GM12878 (cell line): Measurements from ENCODE around the gene RAD23B. TPM values are rescaled to one million over a fixed set of nuclear protein-coding genes. Genes with fewer than 3 reads are reported as not detected.

Experiments
- ATAC-seq: fragments of 200-7000 bp; cut with Tn5 transposase; 3 replicates; pipeline ENCODE4 v1.9.1; 2020; ENCODE audit warnings: mild to moderate bottlenecking, moderate library complexity
- BruUV-seq: library from RNA; stranded (reverse); fragments of 400-500 nt; replicated peaks from 2 replicates; lab custom pipeline; 2021; lab: Mats Ljungman, UMichigan
- CTCF ChIA-PET: fragments of 300-600 bp; sonication (Branson Sonifier 250); formaldehyde crosslinking; extraction: SDS; loops from one replicate; lab custom pipeline; 2021; ENCODE audit warnings: inconsistent platforms; lab: Yijun Ruan, JAX
- POLR2A ChIA-PET: fragments of 350-600 bp; formaldehyde crosslinking; extraction: SDS; loops from one replicate; lab custom pipeline; 2021; ENCODE audit warnings: inconsistent platforms; lab: Charles Lee
- RAD21 ChIA-PET: fragments of 300-600 bp; sonication (Branson Sonifier 250); formaldehyde crosslinking; loops from one replicate; lab custom pipeline; 2023; ENCODE audit warnings: antibody characterized with exemption; ENCODE audit not compliant: unreplicated experiment; lab: Charles Lee
- SMC1A ChIA-PET: fragments of 300-600 bp; sonication (Branson Sonifier 250); formaldehyde crosslinking; loops from one replicate; lab custom pipeline; 2023; ENCODE audit not compliant: unreplicated experiment, uncharacterized antibody; lab: Charles Lee
- DNase-seq: peaks from one replicate; pipeline ENCODE4 v3.0.0-alpha.2; 2011; ENCODE audit warnings: low read depth, low spot score
- FAIRE-seq: peaks from 3 replicates; lab custom pipeline; 2011; peaks lifted over from hg19 to GRCh38; lab: Jason Lieb, UNC
- H2AFZ ChIP-seq: 2 replicates; pipeline ENCODE4 v1.6.0; 2011; ENCODE audit warnings: low read depth, low read length, control low read depth; ENCODE audit not compliant: control insufficient read depth
- H3K27ac ChIP-seq: 2 replicates; pipeline ENCODE4 v1.5.1; 2011; ENCODE audit warnings: control low read depth; ENCODE audit not compliant: control insufficient read depth, insufficient read depth
- H3K27me3 ChIP-seq, 2 experiments: replicated peaks in 1 of 2; 2 replicates each; pipeline versions ENCODE4 v1.6.0 to v1.6.1; 2011; ENCODE audit warnings: low read length in 1 of 2; ENCODE audit not compliant: control insufficient read depth in 2 of 2, insufficient read depth in 2 of 2
- H3K36me3 ChIP-seq, 2 experiments: 2 replicates each; pipeline ENCODE4 v1.5.1; 2011; ENCODE audit warnings: low read length in 1 of 2; ENCODE audit not compliant: control insufficient read depth in 2 of 2, insufficient read depth in 2 of 2
- H3K4me1 ChIP-seq: 2 replicates; pipeline ENCODE4 v1.6.1; 2011; ENCODE audit warnings: mild to moderate bottlenecking, low read length, moderate library complexity, mixed read lengths; ENCODE audit not compliant: control insufficient read depth, insufficient read depth
- H3K4me2 ChIP-seq: 2 replicates; pipeline ENCODE4 v1.6.0; 2011; ENCODE audit warnings: control low read depth; ENCODE audit not compliant: control insufficient read depth, insufficient read depth
- H3K4me3 ChIP-seq: fragments of 200-600 bp; sonication (generic); 2 replicates; pipeline ENCODE4 v1.5.1; 2016
- H3K79me2 ChIP-seq: 2 replicates; pipeline ENCODE4 v1.6.0; 2011; ENCODE audit warnings: low read length; ENCODE audit not compliant: control insufficient read depth, insufficient read depth
- H3K9ac ChIP-seq: 2 replicates; pipeline ENCODE4 v1.8.0; 2011; ENCODE audit warnings: low read length, control low read depth, mixed read lengths; ENCODE audit not compliant: control insufficient read depth, insufficient read depth
- H3K9me3 ChIP-seq: replicated peaks from 3 replicates; pipeline ENCODE4 v1.5.1; 2011; ENCODE audit warnings: mild to moderate bottlenecking, low read length; ENCODE audit not compliant: control insufficient read depth, insufficient read depth
- H4K20me1 ChIP-seq: 2 replicates; pipeline ENCODE4 v1.6.0; 2011; ENCODE audit not compliant: control insufficient read depth, insufficient read depth
- ETV6 ChIP-seq, 2 experiments: fragments of 450-650 bp in 1 of 2; IDR thresholded peaks in 1 of 2; conservative IDR thresholded peaks in 1 of 2; 2 replicates each; pipeline ENCODE4 v1.6.1; 2014; ENCODE audit warnings: antibody characterized with exemption in 1 of 2, borderline replicate concordance in 1 of 2, low read depth in 1 of 2, mild to moderate bottlenecking in 1 of 2, moderate library complexity in 1 of 2
- FOXM1 ChIP-seq: IDR thresholded peaks from 2 replicates; pipeline ENCODE4 v1.6.1; 2012; ENCODE audit warnings: low read depth, mild to moderate bottlenecking, inconsistent platforms, low read length, moderate library complexity
- POLR2AphosphoS5 ChIP-seq: IDR thresholded peaks from 2 replicates; pipeline ENCODE4 v1.6.1; 2011; ENCODE audit warnings: mild to moderate bottlenecking, low read length, inconsistent platforms
- RELA ChIP-seq: fragments of 450-650 bp; IDR thresholded peaks from 2 replicates; pipeline ENCODE4 v1.8.0; 2014; ENCODE audit warnings: borderline replicate concordance; ENCODE audit not compliant: partially characterized antibody
- TCF12 ChIP-seq: IDR thresholded peaks from 2 replicates; pipeline ENCODE4 v1.6.1; 2011; ENCODE audit warnings: low read depth, mild to moderate bottlenecking, low read length
- ZNF207 ChIP-seq: fragments of 450-650 bp; IDR thresholded peaks from 2 replicates; pipeline ENCODE4 v1.6.1; 2014; ENCODE audit warnings: antibody characterized with exemption, mild to moderate bottlenecking, borderline replicate concordance
- ZNF217 ChIP-seq: fragments of 450-650 bp; IDR thresholded peaks from 2 replicates; pipeline ENCODE4 v1.6.1; 2017; ENCODE audit warnings: antibody characterized with exemption, mild to moderate bottlenecking
- WGBS: methylation state at CpG from one replicate; pipeline ENCODE4 v1.1.6; 2016; ENCODE audit warnings: low lambda C conversion rate; ENCODE audit not compliant: insufficient replicate concordance, insufficient coverage; ENCODE audit errors: missing lambda C conversion rate; 5-methylcytosine and 5-hydroxymethylcytosine counted together
- in situ Hi-C: fragments of 300-500 bp; cut with MboI; formaldehyde crosslinking; loops from 9 replicates; pipeline ENCODE4 v1.14.3; 2018; ENCODE audit warnings: mixed read lengths
- intact Hi-C: fragments of 100-400 bp; cut with micrococcal nuclease; formaldehyde crosslinking; loops from one replicate; pipeline ENCODE4 v1.14.2; 2022; ENCODE audit not compliant: unreplicated experiment
- polyA plus RNA-seq, 11 experiments: library from polyadenylated mRNA; depleted of rRNA in 4 of 11; unstranded in 6 of 11; stranded (reverse) in 5 of 11; fragments of >200 nt; fragmentation: Nextera tagmentation in 4 of 11; fragmentation: Illumina TruSeq in 1 of 11; extraction: Ambion mirVana in 4 of 11; extraction: Trizol in 1 of 11; gene quantifications; 1 replicate in 1 of 11; 2 replicates in 10 of 11; pipeline versions ENCODE4 v1.2.1 to v1.2.3, GENCODE V29; 2011 to 2016; ENCODE audit warnings: inconsistent platforms in 2 of 11, missing spikeins in 2 of 11, low read depth in 1 of 11
- total RNA-seq, 4 experiments: library from RNA; depleted of rRNA in 3 of 4; stranded (reverse); fragments of >200 nt in 3 of 4; fragmentation: Illumina TruSeq in 1 of 4; extraction: Trizol in 1 of 4; gene quantifications; 2 replicates each; pipeline versions ENCODE4 v1.2.1 to v1.2.3, GENCODE V29; 2013 to 2021
- TF ChIP-seq, protein P1 (sequence below): IDR thresholded peaks from 2 replicates; pipeline ENCODE4 v1.6.1; 2011; ENCODE audit warnings: low read depth, mild to moderate bottlenecking, low read length, moderate library complexity, borderline replicate concordance; ENCODE audit errors: extremely low read depth
- TF ChIP-seq, protein P2 (sequence below): fragments of 450-650 bp; IDR thresholded peaks from 2 replicates; pipeline ENCODE4 v1.6.1; 2017; ENCODE audit warnings: mild to moderate bottlenecking
- TF ChIP-seq, protein P3 (sequence below): fragments of 450-650 bp; IDR thresholded peaks from 2 replicates; pipeline ENCODE4 v1.6.1; 2016; ENCODE audit warnings: mild to moderate bottlenecking, moderate library complexity, borderline replicate concordance
- TF ChIP-seq, protein P4 (sequence below): fragments of 450-650 bp; formaldehyde crosslinking; IDR thresholded peaks from 2 replicates; pipeline ENCODE4 v1.4.0; 2022; ENCODE audit warnings: mild to moderate bottlenecking, moderate library complexity

The RAD23B gene
- total and polyA plus RNA-seq, 10 of the 15 experiments (the other 5 are each of a cell fraction or from before 2014, with no cell fraction given): 10.3 to 256 (median 54.6) TPM

DNA sequence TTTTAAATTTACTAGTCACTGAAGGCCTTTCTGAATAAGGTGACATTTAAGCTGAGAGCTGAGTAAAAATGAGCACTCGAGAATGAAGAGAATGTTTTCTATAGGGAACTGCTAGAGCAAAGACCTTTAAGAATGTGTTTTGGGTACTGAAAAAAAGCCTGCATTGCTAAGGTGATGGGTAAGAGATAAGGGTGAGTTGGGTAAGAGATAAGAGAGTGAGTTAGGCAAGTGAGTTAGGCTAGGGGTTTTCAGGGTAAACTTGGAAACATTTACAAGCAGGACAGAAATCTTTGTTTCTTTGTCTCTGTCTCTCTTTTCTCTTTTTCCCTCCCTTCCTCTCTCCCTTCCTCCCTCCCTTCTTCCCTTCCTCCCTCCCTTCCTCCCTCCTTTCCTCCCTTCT, 5.6 kb downstream of the RAD23B start:
- Histone ChIP-seq H3K9ac (no peak overlapping the region), H4K20me1 (no peaks in the 10 kb centered on the region; the same call in 1 of the 2 replicates), H3K4me3 (0 out of 2 replicates have a peak overlapping the region, but pooled peaks have one; percentile 8), H3K79me2 (peaks cover 98% of the 10 kb centered on the region), H2AFZ (no peak overlapping the region), H3K27ac (no peak overlapping the region), H3K27me3 (no peaks in the 10 kb centered on the region), H3K9me3 (no peaks in the 10 kb centered on the region; the same call in 2 of the 3 replicates), H3K36me3 (no peaks in the 10 kb centered on the region; a peak in 2 of 4 replicates), H3K4me1 (no peaks in the 10 kb centered on the region), H3K4me2 (peak overlapping the region; percentile 0; the same call in 1 of the 2 replicates)
- ChIA-PET SMC1A (interaction anchor here (0.7 to 8.7 kb wide), 9 partner anchors 8 to 116 kb away, joined by 3 to 104 read pairs (median 4); no protein-coding TSS in a partner anchor), POLR2A (interaction anchor here (0.6 to 1.3 kb wide), 3 partner anchors 8 to 593 kb away, joined by 4 to 6 read pairs (median 4); no protein-coding TSS in a partner anchor), RAD21 (interaction anchor here (0.7 to 2.4 kb wide), 2 partner anchors 11 to 28 kb away, joined by 3 to 8 read pairs; no protein-coding TSS in a partner anchor), CTCF (interaction anchor here (0.6 to 5.6 kb wide), 5 partner anchors 8 to 119 kb away, joined by 3 to 33 read pairs (median 4); no protein-coding TSS in a partner anchor)
- ATAC-seq: no peak
- BruUV-seq: no TSS peak
- intact Hi-C loops (loop anchor here (10.0 kb wide), 1 partner anchor 254 kb away; no protein-coding TSS in a partner anchor), in situ Hi-C loops (no loop called here)
- FAIRE-seq: no peak
- DNase-seq: no peak
- WGBS: 0% methylated on average over 1 of the region's 1 CpG
- TF ChIP-seq, protein P1, sequence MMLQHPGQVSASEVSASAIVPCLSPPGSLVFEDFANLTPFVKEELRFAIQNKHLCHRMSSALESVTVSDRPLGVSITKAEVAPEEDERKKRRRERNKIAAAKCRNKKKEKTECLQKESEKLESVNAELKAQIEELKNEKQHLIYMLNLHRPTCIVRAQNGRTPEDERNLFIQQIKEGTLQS: no peak
- TF ChIP-seq, protein P2, sequence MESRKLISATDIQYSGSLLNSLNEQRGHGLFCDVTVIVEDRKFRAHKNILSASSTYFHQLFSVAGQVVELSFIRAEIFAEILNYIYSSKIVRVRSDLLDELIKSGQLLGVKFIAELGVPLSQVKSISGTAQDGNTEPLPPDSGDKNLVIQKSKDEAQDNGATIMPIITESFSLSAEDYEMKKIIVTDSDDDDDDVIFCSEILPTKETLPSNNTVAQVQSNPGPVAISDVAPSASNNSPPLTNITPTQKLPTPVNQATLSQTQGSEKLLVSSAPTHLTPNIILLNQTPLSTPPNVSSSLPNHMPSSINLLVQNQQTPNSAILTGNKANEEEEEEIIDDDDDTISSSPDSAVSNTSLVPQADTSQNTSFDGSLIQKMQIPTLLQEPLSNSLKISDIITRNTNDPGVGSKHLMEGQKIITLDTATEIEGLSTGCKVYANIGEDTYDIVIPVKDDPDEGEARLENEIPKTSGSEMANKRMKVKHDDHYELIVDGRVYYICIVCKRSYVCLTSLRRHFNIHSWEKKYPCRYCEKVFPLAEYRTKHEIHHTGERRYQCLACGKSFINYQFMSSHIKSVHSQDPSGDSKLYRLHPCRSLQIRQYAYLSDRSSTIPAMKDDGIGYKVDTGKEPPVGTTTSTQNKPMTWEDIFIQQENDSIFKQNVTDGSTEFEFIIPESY: no peak
- TF ChIP-seq RELA (no peak), ZNF217 (no peak), ETV6 (conservative IDR thresholded peaks at IDR 0.05 in 1 of 2, IDR thresholded peaks at IDR 0.05 in 1 of 2; ENCODE audit: borderline replicate concordance in 1 of 2, low read depth in 1 of 2) (no peak), ZNF207 (no peak), FOXM1 (no peak), POLR2AphosphoS5 (no peak), TCF12 (no peak)
- TF ChIP-seq, protein P3, sequence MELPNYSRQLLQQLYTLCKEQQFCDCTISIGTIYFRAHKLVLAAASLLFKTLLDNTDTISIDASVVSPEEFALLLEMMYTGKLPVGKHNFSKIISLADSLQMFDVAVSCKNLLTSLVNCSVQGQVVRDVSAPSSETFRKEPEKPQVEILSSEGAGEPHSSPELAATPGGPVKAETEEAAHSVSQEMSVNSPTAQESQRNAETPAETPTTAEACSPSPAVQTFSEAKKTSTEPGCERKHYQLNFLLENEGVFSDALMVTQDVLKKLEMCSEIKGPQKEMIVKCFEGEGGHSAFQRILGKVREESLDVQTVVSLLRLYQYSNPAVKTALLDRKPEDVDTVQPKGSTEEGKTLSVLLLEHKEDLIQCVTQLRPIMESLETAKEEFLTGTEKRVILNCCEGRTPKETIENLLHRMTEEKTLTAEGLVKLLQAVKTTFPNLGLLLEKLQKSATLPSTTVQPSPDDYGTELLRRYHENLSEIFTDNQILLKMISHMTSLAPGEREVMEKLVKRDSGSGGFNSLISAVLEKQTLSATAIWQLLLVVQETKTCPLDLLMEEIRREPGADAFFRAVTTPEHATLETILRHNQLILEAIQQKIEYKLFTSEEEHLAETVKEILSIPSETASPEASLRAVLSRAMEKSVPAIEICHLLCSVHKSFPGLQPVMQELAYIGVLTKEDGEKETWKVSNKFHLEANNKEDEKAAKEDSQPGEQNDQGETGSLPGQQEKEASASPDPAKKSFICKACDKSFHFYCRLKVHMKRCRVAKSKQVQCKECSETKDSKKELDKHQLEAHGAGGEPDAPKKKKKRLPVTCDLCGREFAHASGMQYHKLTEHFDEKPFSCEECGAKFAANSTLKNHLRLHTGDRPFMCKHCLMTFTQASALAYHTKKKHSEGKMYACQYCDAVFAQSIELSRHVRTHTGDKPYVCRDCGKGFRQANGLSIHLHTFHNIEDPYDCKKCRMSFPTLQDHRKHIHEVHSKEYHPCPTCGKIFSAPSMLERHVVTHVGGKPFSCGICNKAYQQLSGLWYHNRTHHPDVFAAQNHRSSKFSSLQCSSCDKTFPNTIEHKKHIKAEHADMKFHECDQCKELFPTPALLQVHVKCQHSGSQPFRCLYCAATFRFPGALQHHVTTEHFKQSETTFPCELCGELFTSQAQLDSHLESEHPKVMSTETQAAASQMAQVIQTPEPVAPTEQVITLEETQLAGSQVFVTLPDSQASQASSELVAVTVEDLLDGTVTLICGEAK: no peak
- TF ChIP-seq, protein P4, sequence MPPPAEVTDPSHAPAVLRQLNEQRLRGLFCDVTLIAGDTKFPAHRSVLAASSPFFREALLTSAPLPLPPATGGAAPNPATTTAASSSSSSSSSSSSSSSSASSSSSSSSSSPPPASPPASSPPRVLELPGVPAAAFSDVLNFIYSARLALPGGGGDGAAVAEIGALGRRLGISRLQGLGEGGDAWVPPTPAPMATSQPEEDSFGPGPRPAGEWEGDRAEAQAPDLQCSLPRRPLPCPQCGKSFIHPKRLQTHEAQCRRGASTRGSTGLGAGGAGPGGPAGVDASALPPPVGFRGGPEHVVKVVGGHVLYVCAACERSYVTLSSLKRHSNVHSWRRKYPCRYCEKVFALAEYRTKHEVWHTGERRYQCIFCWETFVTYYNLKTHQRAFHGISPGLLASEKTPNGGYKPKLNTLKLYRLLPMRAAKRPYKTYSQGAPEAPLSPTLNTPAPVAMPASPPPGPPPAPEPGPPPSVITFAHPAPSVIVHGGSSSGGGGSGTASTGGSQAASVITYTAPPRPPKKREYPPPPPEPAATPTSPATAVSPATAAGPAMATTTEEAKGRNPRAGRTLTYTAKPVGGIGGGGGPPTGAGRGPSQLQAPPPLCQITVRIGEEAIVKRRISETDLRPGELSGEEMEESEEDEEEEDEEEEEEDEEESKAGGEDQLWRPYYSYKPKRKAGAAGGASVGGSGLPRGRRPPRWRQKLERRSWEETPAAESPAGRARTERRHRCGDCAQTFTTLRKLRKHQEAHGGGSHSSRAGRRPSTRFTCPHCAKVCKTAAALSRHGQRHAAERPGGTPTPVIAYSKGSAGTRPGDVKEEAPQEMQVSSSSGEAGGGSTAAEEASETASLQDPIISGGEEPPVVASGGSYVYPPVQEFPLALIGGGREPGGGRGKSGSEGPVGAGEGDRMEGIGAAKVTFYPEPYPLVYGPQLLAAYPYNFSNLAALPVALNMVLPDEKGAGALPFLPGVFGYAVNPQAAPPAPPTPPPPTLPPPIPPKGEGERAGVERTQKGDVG: no peak
